GM23248 (cell line): ENCODE data around the gene GALNT17. TPM values are rescaled to one million over a fixed set of nuclear protein-coding genes. Genes with fewer than 3 reads are reported as not detected.
"Not testable (repeated sequence)": the region's sequence is repeated elsewhere in the genome, so short reads cannot be mapped to it uniquely, and the experiment has no call there.

ENCODE experiments used
- DNase-seq: peaks from one replicate; pipeline ENCODE4 v3.0.0-alpha.2; 2015
- H2AFZ ChIP-seq: fragments of 200-600 bp; sonication (generic); 2 replicates; pipeline ENCODE4 v1.6.1; 2016; ENCODE audit warnings: antibody characterized with exemption
- H3F3A ChIP-seq: fragments of 200-600 bp; sonication (generic); 2 replicates; pipeline ENCODE4 v1.6.1; 2016; ENCODE audit warnings: mild to moderate bottlenecking, antibody characterized with exemption, mixed run types; ENCODE audit not compliant: insufficient read depth
- H3K27ac ChIP-seq: fragments of 200-600 bp; sonication (generic); 2 replicates; pipeline ENCODE4 v1.5.1; 2016; ENCODE audit warnings: mild to moderate bottlenecking
- H3K27me3 ChIP-seq: fragments of 200-600 bp; sonication (generic); replicated peaks from 2 replicates; pipeline ENCODE4 v1.6.1; 2016; ENCODE audit warnings: mild to moderate bottlenecking; ENCODE audit not compliant: insufficient read depth
- H3K36me3 ChIP-seq: fragments of 200-600 bp; sonication (generic); 2 replicates; pipeline ENCODE4 v1.6.1; 2016; ENCODE audit warnings: low read depth, mild to moderate bottlenecking
- H3K4me1 ChIP-seq: fragments of 200-600 bp; sonication (generic); 2 replicates; pipeline ENCODE4 v1.6.1; 2016; ENCODE audit warnings: mild to moderate bottlenecking; ENCODE audit not compliant: insufficient read depth
- H3K4me2 ChIP-seq: fragments of 200-600 bp; sonication (generic); one replicate; pipeline ENCODE4 v1.6.1; 2016; ENCODE audit warnings: mild to moderate bottlenecking; ENCODE audit not compliant: unreplicated experiment
- H3K4me3 ChIP-seq: fragments of 200-600 bp; sonication (generic); 2 replicates; pipeline ENCODE4 v1.5.1; 2016; ENCODE audit warnings: mild to moderate bottlenecking
- H3K79me2 ChIP-seq: fragments of 200-600 bp; sonication (generic); 2 replicates; pipeline ENCODE4 v1.6.1; 2016; ENCODE audit warnings: mild to moderate bottlenecking; ENCODE audit not compliant: insufficient read depth
- H3K9ac ChIP-seq: fragments of 200-600 bp; sonication (generic); 2 replicates; pipeline ENCODE4 v1.6.1; 2016; ENCODE audit warnings: mild to moderate bottlenecking
- H3K9me2 ChIP-seq: fragments of 200-600 bp; sonication (generic); 2 replicates; pipeline ENCODE4 v1.6.1; 2016; ENCODE audit warnings: mixed run types, mild to moderate bottlenecking, moderate library complexity; ENCODE audit not compliant: insufficient read depth
- H3K9me3 ChIP-seq: fragments of 200-600 bp; sonication (generic); one replicate; pipeline ENCODE4 v1.6.1; 2017; ENCODE audit warnings: low read depth
- H4K20me1 ChIP-seq: fragments of 200-600 bp; sonication (generic); 2 replicates; pipeline ENCODE4 v1.6.0; 2016; ENCODE audit not compliant: insufficient read depth
- EZH2 ChIP-seq: fragments of 200-600 bp; sonication (generic); IDR thresholded peaks from 2 replicates; pipeline ENCODE4 v1.6.1; 2018; ENCODE audit warnings: antibody characterized with exemption, mild to moderate bottlenecking; ENCODE audit not compliant: insufficient read depth, poor library complexity, severe bottlenecking
- EZH2phosphoT487 ChIP-seq: fragments of 200-600 bp; sonication (generic); IDR thresholded peaks from 2 replicates; pipeline ENCODE4 v1.6.1; 2018; ENCODE audit warnings: antibody characterized with exemption, moderate library complexity, mild to moderate bottlenecking, low read depth; ENCODE audit not compliant: insufficient read depth
- WGBS, 2 experiments: methylation state at CpG; one replicate each; pipeline ENCODE4 v1.1.6; 2015 to 2017; ENCODE audit warnings: low lambda C conversion rate in 2 of 2, low coverage in 1 of 2; ENCODE audit errors: missing lambda C conversion rate in 2 of 2; 5-methylcytosine and 5-hydroxymethylcytosine counted together
- in situ Hi-C: fragments of 300-500 bp; cut with MboI; formaldehyde crosslinking; loops from 2 replicates; pipeline ENCODE4 v1.15.0; 2020
- polyA plus RNA-seq: library from polyadenylated mRNA; unstranded; fragments of >200 nt; fragmentation: Nextera tagmentation; extraction: Ambion mirVana; gene quantifications from 2 replicates; pipeline ENCODE4 v1.2.1, GENCODE V29; 2016
- total RNA-seq: library from RNA; depleted of rRNA; stranded (reverse); fragments of >200 nt; shearing (Covaris generic); gene quantifications from 2 replicates; pipeline ENCODE4 v1.2.3, GENCODE V29; 2014

GALNT17 gene
- total and polyA plus RNA-seq, 2 experiments from 2014 or later = not detected

DNA sequence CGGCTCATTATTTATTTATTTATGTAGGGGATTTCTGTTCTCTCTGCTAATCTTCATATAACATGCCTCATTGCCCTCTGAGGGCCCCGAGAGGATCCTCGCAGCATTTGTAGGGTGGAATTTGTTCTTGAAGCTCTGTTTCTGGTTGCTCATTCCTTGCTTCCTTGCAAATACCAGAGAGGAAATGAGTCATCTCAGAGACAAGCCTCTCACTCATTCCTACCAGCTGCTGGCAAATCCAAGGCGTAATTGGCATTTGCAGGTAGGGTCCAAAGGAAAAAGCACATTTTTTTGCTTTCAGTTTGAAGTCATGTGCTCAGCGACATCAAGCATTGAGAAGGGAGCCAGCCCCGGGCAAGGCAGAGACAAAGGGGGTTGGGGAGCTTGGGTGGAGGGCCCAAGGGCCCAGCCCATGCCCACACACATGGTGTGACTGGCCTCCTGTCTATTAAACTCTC is 501.6 kb downstream of the GALNT17 start:
- WGBS, 2 experiments = 1 to 3% methylated on average over 6 of the region's 6 CpGs
- in situ Hi-C loops = no loop called here
- Histone ChIP-seq H2AFZ (peak overlapping the region; percentile 49), H3K4me2 (no peak overlapping the region), H3K4me3 (peak overlapping the region; percentile 12; the same call in 1 of the 2 replicates), H3K4me1 (peaks cover 13% of the 10 kb centered on the region; the same call in 1 of the 2 replicates), H3K9me2 (no peaks in the 10 kb centered on the region), H3K27ac (0 out of 2 replicates have a peak overlapping the region, but pooled peaks have one; percentile 17), H4K20me1 (no peaks in the 10 kb centered on the region), H3K36me3 (no peaks in the 10 kb centered on the region), H3F3A (no peaks in the 10 kb centered on the region), H3K9me3 (no peaks in the 10 kb centered on the region), H3K9ac (no peak overlapping the region), H3K79me2 (no peaks in the 10 kb centered on the region), H3K27me3 (no peaks in the 10 kb centered on the region)
- DNase-seq = peak; percentile 86
- TF ChIP-seq EZH2phosphoT487 (no peak), EZH2 (no peak)

DNA sequence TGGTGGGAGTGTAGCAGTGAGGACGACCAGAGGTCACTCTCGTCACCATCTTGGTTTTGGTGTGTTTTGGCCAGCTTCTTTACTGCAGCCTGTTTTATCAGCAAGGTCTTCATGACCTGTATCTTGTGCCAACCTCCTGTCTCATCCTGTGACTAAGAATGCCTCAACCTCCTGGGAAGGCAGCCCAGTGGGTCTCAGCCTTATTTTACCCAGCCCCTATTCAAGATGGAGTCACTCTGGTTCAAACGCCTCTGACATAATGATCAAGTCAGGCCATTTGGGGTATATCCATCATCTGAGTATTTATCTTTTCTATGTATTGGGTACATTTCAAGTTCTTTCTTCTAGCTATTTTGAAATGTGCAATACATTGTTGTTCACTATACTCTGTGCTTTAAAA is 503.9 kb downstream of the GALNT17 start:
- H3K9me2 ChIP-seq, DNase-seq, H3K27ac ChIP-seq, H3F3A ChIP-seq, H3K4me3 ChIP-seq, in situ Hi-C loops, H3K4me2 ChIP-seq, H2AFZ ChIP-seq, H3K9ac ChIP-seq, H3K79me2 ChIP-seq, H3K36me3 ChIP-seq, H3K9me3 ChIP-seq, H3K27me3 ChIP-seq, H4K20me1 ChIP-seq: not testable (repeated sequence)
- peaks cover 13% of the 10 kb centered on the region; the same call in 1 of the 2 replicates for H3K4me1 ChIP-seq
- WGBS, 2 experiments = 27 to 42% methylated on average over 3 of the region's 3 CpGs

DNA sequence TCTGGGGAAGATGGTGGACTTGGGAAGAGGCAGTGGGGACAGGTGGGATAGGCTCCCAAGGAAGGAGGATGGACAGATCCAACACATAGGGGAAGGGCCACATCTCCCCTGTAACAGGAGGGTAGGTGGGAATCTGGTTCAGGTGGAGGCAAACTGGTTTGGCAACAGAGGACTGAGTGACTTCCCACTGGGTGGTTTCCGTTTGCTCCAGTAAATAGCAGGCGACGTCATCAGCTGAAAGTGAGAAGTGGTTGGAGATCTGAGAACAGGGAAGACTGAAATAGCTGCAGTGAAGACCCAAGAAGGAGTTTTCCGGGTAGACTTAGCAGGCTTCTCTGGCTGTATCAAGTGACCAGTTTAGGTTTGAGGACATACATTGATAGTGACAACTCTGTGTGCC is 504.4 kb downstream of the GALNT17 start:
- Histone ChIP-seq H3K79me2 (no peaks in the 10 kb centered on the region), H3K27me3 (no peaks in the 10 kb centered on the region), H2AFZ (no peak overlapping the region), H3K9ac (no peak overlapping the region), H3K27ac (no peak overlapping the region), H3K4me2 (no peak overlapping the region), H3K36me3 (no peaks in the 10 kb centered on the region), H3K4me1 (peaks cover 13% of the 10 kb centered on the region; the same call in 1 of the 2 replicates), H3K9me3 (no peaks in the 10 kb centered on the region), H3F3A (no peaks in the 10 kb centered on the region), H3K9me2 (no peaks in the 10 kb centered on the region), H4K20me1 (no peaks in the 10 kb centered on the region), H3K4me3 (no peak overlapping the region)
- no peak for TF ChIP-seq EZH2
- TF ChIP-seq EZH2phosphoT487 = no peak
- WGBS, 2 experiments = 31 to 42% methylated on average over 4 of the region's 4 CpGs
- in situ Hi-C loops = no loop called here
- DNase-seq = peak; percentile 33

DNA sequence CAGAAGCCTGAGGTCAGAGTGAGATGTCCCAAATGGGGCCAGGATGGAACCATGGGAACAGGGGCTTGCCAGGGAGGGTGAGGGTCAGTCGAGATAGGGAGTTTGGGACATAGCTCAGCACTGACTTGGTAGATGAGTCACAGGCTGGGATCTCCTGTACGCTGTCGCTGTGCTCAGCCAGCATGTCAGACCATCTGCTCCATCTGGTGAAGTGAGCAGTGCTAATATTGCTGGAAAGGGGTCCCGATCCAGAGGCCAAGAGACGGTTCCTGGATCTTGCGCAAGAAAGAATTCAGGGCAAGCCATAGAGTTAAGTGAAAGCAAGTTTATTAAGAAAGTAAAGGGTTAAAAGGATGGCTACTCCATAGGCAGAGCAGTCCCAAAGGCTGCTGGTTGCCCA is 505.6 kb downstream of the GALNT17 start:
- no peaks in the 10 kb centered on the region for H4K20me1 ChIP-seq
- no peaks in the 10 kb centered on the region for H3K79me2 ChIP-seq
- no peak overlapping the region for H3K4me2 ChIP-seq
- H3F3A ChIP-seq = no peaks in the 10 kb centered on the region
- H3K9me2 ChIP-seq = no peaks in the 10 kb centered on the region
- no peaks in the 10 kb centered on the region for H3K9me3 ChIP-seq
- H3K27me3 ChIP-seq = no peaks in the 10 kb centered on the region
- DNase-seq = peak; percentile 49
- H3K27ac ChIP-seq = no peak overlapping the region
- no peak overlapping the region for H3K9ac ChIP-seq
- in situ Hi-C loops = no loop called here
- no peak for TF ChIP-seq EZH2
- no peak for TF ChIP-seq EZH2phosphoT487
- H3K36me3 ChIP-seq = no peaks in the 10 kb centered on the region
- WGBS, 2 experiments = 1 to 5% methylated on average over 6 of the region's 6 CpGs
- no peak overlapping the region for H3K4me3 ChIP-seq
- peaks cover 12% of the 10 kb centered on the region; the same call in 1 of the 2 replicates for H3K4me1 ChIP-seq
- H2AFZ ChIP-seq = no peak overlapping the region

DNA sequence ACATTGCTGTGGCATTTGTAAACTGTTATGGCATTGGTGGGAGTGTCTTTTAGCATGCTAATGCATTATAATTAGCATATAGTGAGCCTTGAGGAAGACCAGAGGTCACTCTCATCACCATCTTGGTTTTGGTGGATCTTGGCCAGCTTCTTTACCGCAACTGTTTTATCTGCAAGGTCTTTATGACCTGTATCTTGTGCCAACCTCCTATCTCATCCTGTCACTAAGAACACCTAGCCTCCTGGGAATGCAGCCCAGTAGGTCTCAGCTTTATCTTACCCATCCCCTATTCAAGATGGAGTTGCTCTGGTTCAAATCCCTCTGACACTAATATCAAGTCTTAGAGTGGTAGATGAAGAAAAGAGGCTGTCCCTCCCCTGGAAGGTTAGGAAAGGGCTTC is 506.2 kb downstream of the GALNT17 start:
- peaks cover 7% of the 10 kb centered on the region; the same call in 1 of the 2 replicates for H3K4me1 ChIP-seq
- no peak overlapping the region for H3K9ac ChIP-seq
- H3K9me3 ChIP-seq = no peaks in the 10 kb centered on the region
- in situ Hi-C loops = no loop called here
- H3K4me2 ChIP-seq = no peak overlapping the region
- H3K4me3 ChIP-seq = no peak overlapping the region
- no peaks in the 10 kb centered on the region for H3K36me3 ChIP-seq
- H3K79me2 ChIP-seq = no peaks in the 10 kb centered on the region
- no peak for TF ChIP-seq EZH2phosphoT487
- TF ChIP-seq EZH2 = no peak
- H3F3A ChIP-seq = no peaks in the 10 kb centered on the region
- no peaks in the 10 kb centered on the region for H3K9me2 ChIP-seq
- H3K27ac ChIP-seq = no peak overlapping the region
- H4K20me1 ChIP-seq = no peaks in the 10 kb centered on the region
- H3K27me3 ChIP-seq = no peaks in the 10 kb centered on the region
- WGBS, 2 experiments = 95 to 100% methylated on average over 1 of the region's 1 CpG
- no peak overlapping the region for H2AFZ ChIP-seq
- no peak for DNase-seq
